ENCODE data around the gene PRICKLE2. TPM values are rescaled to one million over a fixed set of nuclear protein-coding genes. Genes with fewer than 3 reads are reported as not detected.

Gene PRICKLE2
- total RNA-seq, 1 experiment from 2014 or later = 0.26 TPM

GRCh38 chr3:64108784-64109317 is 116.4 kb downstream of the PRICKLE2 start:
- in situ Hi-C loops (cut with HindIII; ENCODE audit: low pct_unique_long_range_greater_than_20kb, low sequenced_read_pairs) (no loop called here), intact Hi-C loops (cut with micrococcal nuclease; ENCODE audit: unreplicated experiment) (no loop called here)
- DNase-seq (ENCODE audit: low read depth, low spot score) = no peak
- no peak for TF ChIP-seq TCF7L2 (IDR thresholded peaks at IDR 0.05; ENCODE audit: low read depth, low read length)
- Histone ChIP-seq H3K4me1 (ENCODE audit: control insufficient read depth, insufficient read depth, low read length) (no peaks in the 10 kb centered on the region), H3K27ac (ENCODE audit: low read length) (no peak overlapping the region), H3K27me3 (ENCODE audit: control insufficient read depth, insufficient read depth, low read length) (no peaks in the 10 kb centered on the region), H3K4me3 (ENCODE audit: low read depth in 2 of 2, low read length in 2 of 2) (no peak overlapping the region), H3K9me3 (ENCODE audit: control insufficient read depth, insufficient read depth, low read depth, low read length) (no peaks in the 10 kb centered on the region), H3K36me3 (ENCODE audit: control insufficient read depth, insufficient read depth, low read length) (no peaks in the 10 kb centered on the region)
- ChIA-PET CTCF (no interaction called here), POLR2A (no interaction called here)
- no TSS peak for BruUV-seq (replicated peaks)
- no peak for ATAC-seq

GRCh38 chr3:64108231-64108630 is 117.0 kb downstream of the PRICKLE2 start:
- DNase-seq (ENCODE audit: low read depth, low spot score) = no peak
- H3K4me3 ChIP-seq (ENCODE audit: low read depth in 2 of 2, low read length in 2 of 2) = no peak overlapping the region
- H3K27me3 ChIP-seq (ENCODE audit: control insufficient read depth, insufficient read depth, low read length) = no peaks in the 10 kb centered on the region
- intact Hi-C loops (cut with micrococcal nuclease; ENCODE audit: unreplicated experiment) = no loop called here
- no peak for ATAC-seq
- H3K36me3 ChIP-seq (ENCODE audit: control insufficient read depth, insufficient read depth, low read length) = no peaks in the 10 kb centered on the region
- POLR2A ChIA-PET = no interaction called here
- BruUV-seq (replicated peaks) = no TSS peak
- H3K9me3 ChIP-seq (ENCODE audit: control insufficient read depth, insufficient read depth, low read depth, low read length) = no peaks in the 10 kb centered on the region
- no peaks in the 10 kb centered on the region for H3K4me1 ChIP-seq (ENCODE audit: control insufficient read depth, insufficient read depth, low read length)
- in situ Hi-C loops (cut with HindIII; ENCODE audit: low pct_unique_long_range_greater_than_20kb, low sequenced_read_pairs) = no loop called here
- CTCF ChIA-PET = no interaction called here
- H3K27ac ChIP-seq (ENCODE audit: low read length) = no peak overlapping the region
- TF ChIP-seq SIN3A (IDR thresholded peaks at IDR 0.05; ENCODE audit: borderline replicate concordance, insufficient read depth, low read depth, low read length) (no peak), CTCF (IDR thresholded peaks at IDR 0.05) (no peak)

- no TSS peak for BruUV-seq (replicated peaks)
- ChIA-PET POLR2A (no interaction called here), CTCF (no interaction called here)
- ATAC-seq (no peak), DNase-seq (ENCODE audit: low read depth, low spot score) (no peak)
- Histone ChIP-seq H3K4me1 (ENCODE audit: control insufficient read depth, insufficient read depth, low read length) (no peaks in the 10 kb centered on the region), H3K9me3 (ENCODE audit: control insufficient read depth, insufficient read depth, low read depth, low read length) (no peaks in the 10 kb centered on the region), H3K27ac (ENCODE audit: low read length) (no peak overlapping the region), H3K4me3 (ENCODE audit: low read depth in 2 of 2, low read length in 2 of 2) (no peak overlapping the region), H3K36me3 (ENCODE audit: control insufficient read depth, insufficient read depth, low read length) (no peaks in the 10 kb centered on the region), H3K27me3 (ENCODE audit: control insufficient read depth, insufficient read depth, low read length) (no peaks in the 10 kb centered on the region)
- TF ChIP-seq CTCF (IDR thresholded peaks at IDR 0.05) = no peak
- no peak for TF ChIP-seq TCF7L2 (IDR thresholded peaks at IDR 0.05; ENCODE audit: low read depth, low read length)
- TF ChIP-seq POLR2AphosphoS5 (IDR thresholded peaks at IDR 0.05; ENCODE audit: low read depth, low read length) = no peak
- TF ChIP-seq REST (IDR thresholded peaks at IDR 0.05; ENCODE audit: insufficient read depth in 1 of 2, low read depth in 2 of 2, low read length in 1 of 2) = no peak
- TF ChIP-seq SIN3A (IDR thresholded peaks at IDR 0.05; ENCODE audit: borderline replicate concordance, insufficient read depth, low read depth, low read length) = no peak
- intact Hi-C loops (cut with micrococcal nuclease; ENCODE audit: unreplicated experiment) (no loop called here), in situ Hi-C loops (cut with HindIII; ENCODE audit: low pct_unique_long_range_greater_than_20kb, low sequenced_read_pairs) (no loop called here)
Measured at GRCh38 chr3:64107190-64107589, 118.1 kb downstream of the PRICKLE2 start.
